ENCODE data around the gene RAD21L1.

DNA sequence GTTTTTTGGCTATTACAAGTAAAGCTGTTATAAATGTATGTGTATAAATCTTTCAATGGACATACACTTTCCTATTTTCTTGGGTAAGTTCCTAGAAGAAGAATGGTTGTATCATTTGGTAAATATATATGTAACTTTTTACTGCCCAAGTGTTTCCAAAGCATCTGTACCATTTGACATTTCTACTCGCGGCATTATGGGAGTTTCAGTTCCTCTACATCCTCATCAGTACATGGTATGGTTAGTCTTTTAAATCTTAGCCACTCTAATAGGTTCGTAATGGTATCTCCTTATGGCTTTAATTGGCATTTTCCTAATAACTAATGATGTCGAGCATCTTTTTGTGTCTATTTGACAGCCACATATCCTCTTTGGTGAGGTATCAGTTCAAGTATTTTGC lies 53.1 kb downstream of the RAD21L1 start:
- TF ChIP-seq, protein P1, sequence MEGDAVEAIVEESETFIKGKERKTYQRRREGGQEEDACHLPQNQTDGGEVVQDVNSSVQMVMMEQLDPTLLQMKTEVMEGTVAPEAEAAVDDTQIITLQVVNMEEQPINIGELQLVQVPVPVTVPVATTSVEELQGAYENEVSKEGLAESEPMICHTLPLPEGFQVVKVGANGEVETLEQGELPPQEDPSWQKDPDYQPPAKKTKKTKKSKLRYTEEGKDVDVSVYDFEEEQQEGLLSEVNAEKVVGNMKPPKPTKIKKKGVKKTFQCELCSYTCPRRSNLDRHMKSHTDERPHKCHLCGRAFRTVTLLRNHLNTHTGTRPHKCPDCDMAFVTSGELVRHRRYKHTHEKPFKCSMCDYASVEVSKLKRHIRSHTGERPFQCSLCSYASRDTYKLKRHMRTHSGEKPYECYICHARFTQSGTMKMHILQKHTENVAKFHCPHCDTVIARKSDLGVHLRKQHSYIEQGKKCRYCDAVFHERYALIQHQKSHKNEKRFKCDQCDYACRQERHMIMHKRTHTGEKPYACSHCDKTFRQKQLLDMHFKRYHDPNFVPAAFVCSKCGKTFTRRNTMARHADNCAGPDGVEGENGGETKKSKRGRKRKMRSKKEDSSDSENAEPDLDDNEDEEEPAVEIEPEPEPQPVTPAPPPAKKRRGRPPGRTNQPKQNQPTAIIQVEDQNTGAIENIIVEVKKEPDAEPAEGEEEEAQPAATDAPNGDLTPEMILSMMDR (IDR thresholded peaks at IDR 0.05; ENCODE audit: poor library complexity, severe bottlenecking) = no peak
- TF ChIP-seq POLR2AphosphoS5 (IDR thresholded peaks at IDR 0.05) = no peak
- no peak for TF ChIP-seq RAD21 (conservative IDR thresholded peaks at IDR 0.05)

Measured in neural cell (in vitro differentiated cells).